GM18511 (cell line): ENCODE results near the gene STRA6.
"Not testable (repeated sequence)": the region's sequence is repeated elsewhere in the genome, so short reads cannot be mapped to it uniquely, and the experiment has no call there.

Source experiments
- ATAC-seq: cut with Tn5 transposase; IDR thresholded peaks from one replicate; pipeline ENCODE4 v1.9.1; 2021; ENCODE audit warnings: mild to moderate bottlenecking, moderate library complexity; ENCODE audit not compliant: unreplicated experiment

Gene STRA6

GRCh38 chr15:74168711-74169126 is 33.9 kb downstream of the STRA6 start:
- no peak for ATAC-seq

GRCh38 chr15:74167891-74168331 is 34.7 kb downstream of the STRA6 start:
- no peak for ATAC-seq

- no peak for ATAC-seq
These were observed 37.1 kb downstream of the STRA6 start for GRCh38 chr15:74165461-74165860.

GRCh38 chr15:74162195-74162536 is 40.4 kb downstream of the STRA6 start:
- ATAC-seq = not testable (repeated sequence)

- not testable (repeated sequence) for ATAC-seq
These were observed 42.2 kb downstream of the STRA6 start for GRCh38 chr15:74160390-74160789.

GRCh38 chr15:74159773-74160172 is 42.8 kb downstream of the STRA6 start:
- ATAC-seq = no peak

GRCh38 chr15:74158855-74159650 is 43.5 kb downstream of the STRA6 start:
- ATAC-seq = peak; percentile 62

- no peak for ATAC-seq
These were observed 44.4 kb downstream of the STRA6 start for GRCh38 chr15:74157868-74158827.

- no peak for ATAC-seq
These were observed 45.7 kb downstream of the STRA6 start for GRCh38 chr15:74156678-74157411.

GRCh38 chr15:74155766-74156417 is 46.7 kb downstream of the STRA6 start:
- no peak for ATAC-seq

- ATAC-seq = no peak
These were observed 55.5 kb downstream of the STRA6 start for GRCh38 chr15:74147051-74147450.

- no peak for ATAC-seq
These were observed 56.2 kb downstream of the STRA6 start for GRCh38 chr15:74146277-74146800.

- ATAC-seq = no peak
These were observed 58.3 kb downstream of the STRA6 start for GRCh38 chr15:74144153-74144775.

- no peak for ATAC-seq
These were observed 61.0 kb downstream of the STRA6 start for GRCh38 chr15:74141591-74141990.

- ATAC-seq = no peak
These were observed 63.9 kb downstream of the STRA6 start for GRCh38 chr15:74138642-74139041.

- no peak for ATAC-seq
These were observed 65.1 kb downstream of the STRA6 start for GRCh38 chr15:74137537-74137894.

- ATAC-seq = no peak
These were observed 65.6 kb downstream of the STRA6 start for GRCh38 chr15:74136814-74137536.

GRCh38 chr15:74136540-74136813 is 66.1 kb downstream of the STRA6 start:
- ATAC-seq = no peak

- no peak for ATAC-seq
These were observed 67.5 kb downstream of the STRA6 start for GRCh38 chr15:74135041-74135565.
